ENCODE results near the gene NLRP5.

Gene NLRP5

GRCh38 chr19:55959996-55960675, 26.4 kb upstream of the NLRP5 start:
- Histone ChIP-seq H2AFZ (ENCODE audit: low read depth, low read length, severe bottlenecking) (no peak overlapping the region), H3K27ac (ENCODE audit: low read depth, low read length) (no peak overlapping the region), H3K4me3 (ENCODE audit: insufficient read depth, low read length, poor library complexity, severe bottlenecking) (no peak overlapping the region), H3K9ac (ENCODE audit: low read length) (no peak overlapping the region), H3K9me3 (ENCODE audit: insufficient read depth, low read length) (no peaks in the 10 kb centered on the region), H3K27me3 (ENCODE audit: low read length) (no peaks in the 10 kb centered on the region), H3K36me3 (ENCODE audit: low read length) (no peaks in the 10 kb centered on the region), H3K9me2 (replicated peaks; ENCODE audit: insufficient read depth, low read length) (no peaks in the 10 kb centered on the region), H3K79me2 (ENCODE audit: insufficient read depth, low read length) (no peaks in the 10 kb centered on the region), H4K20me1 (ENCODE audit: low read depth, low read length) (no peaks in the 10 kb centered on the region), H3K4me2 (ENCODE audit: low read depth, low read length, poor library complexity, severe bottlenecking) (no peak overlapping the region), H3F3A (ENCODE audit: insufficient read depth) (no peaks in the 10 kb centered on the region)
- TF ChIP-seq CTCF (IDR thresholded peaks at IDR 0.05; ENCODE audit: insufficient read depth, low read length, poor library complexity, severe bottlenecking) = no peak
- TF ChIP-seq EZH2phosphoT487 (conservative IDR thresholded peaks at IDR 0.05; ENCODE audit: low read length) = no peak

GRCh38 chr19:55962186-55962585, 24.4 kb upstream of the NLRP5 start:
- no peak overlapping the region for H3K4me2 ChIP-seq (ENCODE audit: low read depth, low read length, poor library complexity, severe bottlenecking)
- H3K9me3 ChIP-seq (ENCODE audit: insufficient read depth, low read length) = no peaks in the 10 kb centered on the region
- H3F3A ChIP-seq (ENCODE audit: insufficient read depth) = no peaks in the 10 kb centered on the region
- no peak overlapping the region for H3K27ac ChIP-seq (ENCODE audit: low read depth, low read length)
- H3K36me3 ChIP-seq (ENCODE audit: low read length) = no peaks in the 10 kb centered on the region
- H3K27me3 ChIP-seq (ENCODE audit: low read length) = no peaks in the 10 kb centered on the region
- H2AFZ ChIP-seq (ENCODE audit: low read depth, low read length, severe bottlenecking) = no peak overlapping the region
- H3K9ac ChIP-seq (ENCODE audit: low read length) = no peak overlapping the region
- no peaks in the 10 kb centered on the region for H3K79me2 ChIP-seq (ENCODE audit: insufficient read depth, low read length)
- H4K20me1 ChIP-seq (ENCODE audit: low read depth, low read length) = no peaks in the 10 kb centered on the region
- H3K4me3 ChIP-seq (ENCODE audit: insufficient read depth, low read length, poor library complexity, severe bottlenecking) = no peak overlapping the region
- H3K9me2 ChIP-seq (replicated peaks; ENCODE audit: insufficient read depth, low read length) = no peaks in the 10 kb centered on the region
- no peak for TF ChIP-seq CTCF (IDR thresholded peaks at IDR 0.05; ENCODE audit: insufficient read depth, low read length, poor library complexity, severe bottlenecking)
- no peak for TF ChIP-seq EZH2phosphoT487 (conservative IDR thresholded peaks at IDR 0.05; ENCODE audit: low read length)

DNA sequence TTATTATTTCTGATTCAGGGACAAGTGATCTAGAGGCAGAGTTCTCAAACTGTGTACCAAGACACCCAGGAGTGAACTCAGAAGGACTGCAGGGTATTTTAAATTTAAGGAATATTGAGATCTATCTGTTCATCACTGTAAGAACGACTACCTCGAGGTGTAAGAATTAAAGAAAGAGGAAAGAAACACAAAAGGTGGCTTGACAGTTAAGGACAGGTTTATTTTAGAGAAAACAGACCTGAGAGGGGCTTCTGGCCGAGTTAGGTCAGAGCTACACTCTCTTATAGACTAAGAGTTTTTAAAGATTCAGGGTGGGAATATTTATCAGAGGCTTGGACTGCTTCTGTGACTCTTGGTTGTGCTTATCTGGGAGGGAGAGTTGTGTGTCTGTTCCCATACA, 12.6 kb upstream of the NLRP5 start:
- H3K27ac ChIP-seq (ENCODE audit: low read depth, low read length) = no peak overlapping the region
- no peak overlapping the region for H3K4me2 ChIP-seq (ENCODE audit: low read depth, low read length, poor library complexity, severe bottlenecking)
- H3K27me3 ChIP-seq (ENCODE audit: low read length) = no peaks in the 10 kb centered on the region
- H2AFZ ChIP-seq (ENCODE audit: low read depth, low read length, severe bottlenecking) = no peak overlapping the region
- H3K79me2 ChIP-seq (ENCODE audit: insufficient read depth, low read length) = no peaks in the 10 kb centered on the region
- 0 out of 2 replicates have a peak, but pooled peaks cover 3% of the 10 kb centered on the region for H3K9me3 ChIP-seq (ENCODE audit: insufficient read depth, low read length)
- no peaks in the 10 kb centered on the region for H3K36me3 ChIP-seq (ENCODE audit: low read length)
- H3K9me2 ChIP-seq (replicated peaks; ENCODE audit: insufficient read depth, low read length) = no peaks in the 10 kb centered on the region
- H3K4me3 ChIP-seq (ENCODE audit: insufficient read depth, low read length, poor library complexity, severe bottlenecking) = no peak overlapping the region
- TF ChIP-seq CTCF (IDR thresholded peaks at IDR 0.05; ENCODE audit: insufficient read depth, low read length, poor library complexity, severe bottlenecking) (no peak), EZH2phosphoT487 (conservative IDR thresholded peaks at IDR 0.05; ENCODE audit: low read length) (no peak)
- no peaks in the 10 kb centered on the region for H3F3A ChIP-seq (ENCODE audit: insufficient read depth)
- no peak overlapping the region for H3K9ac ChIP-seq (ENCODE audit: low read length)
- H4K20me1 ChIP-seq (ENCODE audit: low read depth, low read length) = no peaks in the 10 kb centered on the region

Measured in SU-DHL-6 (cell line).